Measurements from ENCODE around the gene RER1. TPM values are rescaled to one million over a fixed set of nuclear protein-coding genes. Genes with fewer than 3 reads are reported as not detected.

The RER1 gene
- total RNA-seq, 1 donor from 2014 or later = 118 TPM

- Histone ChIP-seq H3K4me3 (no peak overlapping the region), H3K36me3 (peaks cover 45% of the 10 kb centered on the region), H3K9me3 (no peaks in the 10 kb centered on the region), H3K4me1 (peaks cover 15% of the 10 kb centered on the region), H3K27me3 (no peaks in the 10 kb centered on the region), H3K27ac (no peak overlapping the region)
- DNase-seq (no peak), ATAC-seq (no peak)
- TF ChIP-seq CTCF (IDR thresholded peaks at IDR 0.05) = no peak
- intact Hi-C loops (cut with DNase I) = no loop called here
Measured at GRCh38 chr1:2408859-2409276, 17.2 kb downstream of the RER1 start.

GRCh38 chr1:2409745-2410144 lies 18.1 kb downstream of the RER1 start:
- DNase-seq (no peak), ATAC-seq (no peak)

GRCh38 chr1:2411801-2412394 lies 20.3 kb downstream of the RER1 start:
- TF ChIP-seq CTCF (IDR thresholded peaks at IDR 0.05) = no peak
- peaks cover 16% of the 10 kb centered on the region for H3K36me3 ChIP-seq
- H3K27ac ChIP-seq = peak overlapping the region; percentile 87
- DNase-seq (no peak), ATAC-seq (peak; percentile 21)
- peaks cover 19% of the 10 kb centered on the region for H3K4me1 ChIP-seq
- peak overlapping the region; percentile 95 for H3K4me3 ChIP-seq
- no peaks in the 10 kb centered on the region for H3K27me3 ChIP-seq
- intact Hi-C loops (cut with DNase I) = loop anchor here (10.0 kb wide), 3 partner anchors 133 to 383 kb away; no protein-coding TSS in a partner anchor
- no peaks in the 10 kb centered on the region for H3K9me3 ChIP-seq

More at GRCh38 chr1:2409745-2410144, 18.1 kb downstream of the RER1 start:
- TF ChIP-seq CTCF (IDR thresholded peaks at IDR 0.05) = no peak
- intact Hi-C loops (cut with DNase I) = loop anchor here (10.0 kb wide), 3 partner anchors 135 to 385 kb away; no protein-coding TSS in a partner anchor
- no peak overlapping the region for H3K27ac ChIP-seq
- H3K9me3 ChIP-seq = no peaks in the 10 kb centered on the region
- no peaks in the 10 kb centered on the region for H3K27me3 ChIP-seq
- H3K36me3 ChIP-seq = peaks cover 36% of the 10 kb centered on the region
- H3K4me3 ChIP-seq = no peak overlapping the region
- H3K4me1 ChIP-seq = peaks cover 19% of the 10 kb centered on the region

- peaks cover 19% of the 10 kb centered on the region for H3K4me1 ChIP-seq
- intact Hi-C loops (cut with DNase I) = loop anchor here (10.0 kb wide), 3 partner anchors 132 to 382 kb away; no protein-coding TSS in a partner anchor
Measured at GRCh38 chr1:2412395-2412772, 20.7 kb downstream of the RER1 start, which contains the start of gene PEX10. TSS of gene PEX10 (minus strand) at chr1:2412564. CDS start at chr1:2412502, 62 bp downstream.

GRCh38 chr1:2412773-2413494 lies 21.3 kb downstream of the RER1 start:
- peaks cover 19% of the 10 kb centered on the region for H3K4me1 ChIP-seq
- ATAC-seq (peak; percentile 55), DNase-seq (no peak)
- intact Hi-C loops (cut with DNase I) = loop anchor here (10.0 kb wide), 3 partner anchors 132 to 382 kb away; no protein-coding TSS in a partner anchor
- TF ChIP-seq CTCF (IDR thresholded peaks at IDR 0.05) = no peak
- H3K4me3 ChIP-seq = peak overlapping the region; percentile 95
- H3K27ac ChIP-seq = peak overlapping the region; percentile 87
- peaks cover 9% of the 10 kb centered on the region for H3K36me3 ChIP-seq
- no peaks in the 10 kb centered on the region for H3K9me3 ChIP-seq
- H3K27me3 ChIP-seq = peaks cover 6% of the 10 kb centered on the region

More at GRCh38 chr1:2412395-2412772, 20.7 kb downstream of the RER1 start, which contains the start of gene PEX10:
- ATAC-seq = peak; percentile 96
- Histone ChIP-seq H3K9me3 (no peaks in the 10 kb centered on the region), H3K4me3 (peak within 1 kb of the TSS; percentile 95), H3K27me3 (peaks cover under 1% of the 10 kb centered on the region), H3K27ac (peak within 1 kb of the TSS; percentile 87), H3K36me3 (peaks cover 12% of the 10 kb centered on the region)
- peak; percentile 100 for DNase-seq
- no peak for TF ChIP-seq CTCF (IDR thresholded peaks at IDR 0.05)

All from upper lobe of right lung (tissue), 1 donor.